Measurements from ENCODE around the gene ZNF585A. TPM values are rescaled to one million over a fixed set of nuclear protein-coding genes. Genes with fewer than 3 reads are reported as not detected.
"Not testable (repeated sequence)": the region's sequence is repeated elsewhere in the genome, so short reads cannot be mapped to it uniquely, and the experiment has no call there.

The ZNF585A gene
- polyA plus RNA-seq, 4 donors, result 11.7 to 34.9 (median 24.4) TPM

DNA sequence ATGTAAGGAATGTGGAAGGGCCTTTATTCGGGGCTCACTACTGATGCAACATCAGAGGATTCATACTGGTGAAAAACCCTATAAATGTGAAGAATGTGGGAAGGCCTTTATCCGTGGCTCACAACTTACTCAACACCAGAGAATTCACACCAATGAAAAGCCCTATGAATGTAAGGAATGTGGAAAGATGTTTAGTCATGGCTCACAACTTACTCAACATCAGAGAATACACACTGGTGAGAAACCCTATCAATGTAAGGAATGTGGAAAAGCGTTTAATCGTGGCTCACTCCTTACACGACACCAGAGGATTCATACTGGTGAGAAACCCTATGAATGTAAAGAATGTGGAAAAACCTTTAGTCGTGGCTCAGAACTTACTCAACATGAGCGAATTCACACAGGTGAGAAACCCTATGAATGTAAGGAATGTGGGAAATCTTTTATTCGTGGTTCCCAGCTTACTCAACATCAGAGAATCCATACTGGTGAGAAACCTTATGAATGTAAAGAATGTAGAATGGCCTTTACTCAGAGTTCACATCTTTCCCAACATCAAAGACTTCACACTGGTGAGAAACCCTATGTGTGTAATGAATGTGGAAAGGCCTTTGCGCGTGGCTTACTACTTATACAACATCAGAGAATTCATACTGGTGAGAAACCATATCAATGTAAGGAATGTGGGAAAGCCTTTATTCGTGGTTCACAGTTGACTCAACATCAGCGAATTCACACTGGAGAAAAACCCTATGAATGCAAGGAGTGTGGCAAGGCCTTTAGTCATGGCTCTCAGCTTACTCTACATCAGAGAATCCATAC lies 44.3 kb downstream of the ZNF585A start:
- Histone ChIP-seq H3K27me3 (ENCODE audit: control insufficient read depth in 3 of 3, insufficient read depth in 3 of 3, low read length in 3 of 3) (no peaks in the 10 kb centered on the region), H3K9me3 (ENCODE audit: control insufficient read depth in 2 of 2, insufficient read depth in 1 of 2, low read depth in 1 of 2, low read length in 1 of 2) (peaks cover 6 to 47% of the 10 kb centered on the region in 2 donors), H3K36me3 (ENCODE audit: control insufficient read depth in 3 of 3, insufficient read depth in 2 of 3, low read depth in 1 of 3, low read length in 3 of 3) (peaks cover 0 to 13% (median 5%) of the 10 kb centered on the region in 3 donors), H3K27ac (ENCODE audit: low read depth in 1 of 3, low read length in 2 of 3) (no peak overlapping the region), H3K4me1 (ENCODE audit: control insufficient read depth in 3 of 3, insufficient read depth in 2 of 3, low read depth in 1 of 3, low read length in 2 of 3) (no peaks in the 10 kb centered on the region), H3K4me3 (ENCODE audit: low read depth in 1 of 3, low read length in 3 of 3) (no peak overlapping the region)
- FAIRE-seq, result no peak
- no peak for DNase-seq
- 96 to 97% (median 96%) methylated on average over 12 of the region's 12 CpGs for WGBS, 3 donors

DNA sequence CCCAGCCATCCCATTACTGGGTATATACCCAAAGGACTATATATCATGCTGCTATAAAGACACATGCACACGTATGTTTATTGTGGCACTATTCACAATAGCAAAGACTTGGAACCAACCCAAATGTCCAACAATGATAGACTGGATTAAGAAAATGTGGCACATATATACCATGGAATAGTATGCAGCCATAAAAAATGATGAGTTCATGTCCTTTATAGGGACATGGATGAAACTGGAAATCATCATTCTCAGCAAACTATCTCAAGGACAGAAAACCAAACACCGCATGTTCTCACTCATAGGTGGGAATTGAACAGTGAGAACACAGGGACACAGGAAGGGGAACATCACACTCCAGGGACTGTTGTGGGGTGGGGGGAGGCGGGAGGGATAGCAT lies 50.4 kb downstream of the ZNF585A start:
- H3K4me3 ChIP-seq (ENCODE audit: low read depth in 1 of 3, low read length in 3 of 3); H3K27ac ChIP-seq (ENCODE audit: low read depth in 1 of 3, low read length in 2 of 3); H3K4me1 ChIP-seq (ENCODE audit: control insufficient read depth in 3 of 3, insufficient read depth in 2 of 3, low read depth in 1 of 3, low read length in 2 of 3); FAIRE-seq; H3K36me3 ChIP-seq (ENCODE audit: control insufficient read depth in 3 of 3, insufficient read depth in 2 of 3, low read depth in 1 of 3, low read length in 3 of 3); H3K27me3 ChIP-seq (ENCODE audit: control insufficient read depth in 3 of 3, insufficient read depth in 3 of 3, low read length in 3 of 3); DNase-seq: not testable (repeated sequence)
- peaks cover 1 to 14% of the 10 kb centered on the region in 2 donors for H3K9me3 ChIP-seq (ENCODE audit: control insufficient read depth in 2 of 2, insufficient read depth in 1 of 2, low read depth in 1 of 2, low read length in 1 of 2)
- WGBS, 3 donors, result 92 to 94% (median 93%) methylated on average over 1 to 2 of the region's 3 CpGs

DNA sequence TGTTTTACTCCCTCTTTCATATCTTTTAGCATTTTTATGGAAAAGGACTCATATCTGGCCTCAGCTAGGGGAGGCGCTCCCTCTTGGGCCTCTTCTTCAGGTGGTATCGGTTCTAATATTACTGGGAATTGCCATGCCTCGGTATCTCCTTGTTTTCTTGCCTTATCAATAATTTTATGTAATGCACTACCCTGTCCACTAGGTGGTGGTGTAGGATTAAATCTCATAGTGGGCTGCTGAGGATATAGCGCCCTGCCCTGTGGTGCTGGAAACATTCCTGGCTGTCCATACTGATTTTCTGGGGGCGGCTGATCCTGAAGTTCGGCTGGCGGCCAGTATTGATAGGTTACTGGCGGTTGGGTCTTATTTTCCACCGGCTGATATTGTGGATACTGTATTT lies 58.5 kb downstream of the ZNF585A start:
- Histone ChIP-seq H3K27ac (ENCODE audit: low read depth in 1 of 3, low read length in 2 of 3) (no peak overlapping the region), H3K36me3 (ENCODE audit: control insufficient read depth in 3 of 3, insufficient read depth in 2 of 3, low read depth in 1 of 3, low read length in 3 of 3) (peaks cover 4 to 11% (median 9%) of the 10 kb centered on the region in 3 donors), H3K9me3 (ENCODE audit: control insufficient read depth in 2 of 2, insufficient read depth in 1 of 2, low read depth in 1 of 2, low read length in 1 of 2) (peaks cover 9 to 50% of the 10 kb centered on the region in 2 donors), H3K4me1 (ENCODE audit: control insufficient read depth in 3 of 3, insufficient read depth in 2 of 3, low read depth in 1 of 3, low read length in 2 of 3) (no peaks in the 10 kb centered on the region), H3K4me3 (ENCODE audit: low read depth in 1 of 3, low read length in 3 of 3) (no peak overlapping the region), H3K27me3 (ENCODE audit: control insufficient read depth in 3 of 3, insufficient read depth in 3 of 3, low read length in 3 of 3) (no peaks in the 10 kb centered on the region)
- DNase-seq, result no peak
- WGBS, 3 donors, result 88 to 98% (median 97%) methylated on average over 9 of the region's 9 CpGs
- FAIRE-seq, result no peak

DNA sequence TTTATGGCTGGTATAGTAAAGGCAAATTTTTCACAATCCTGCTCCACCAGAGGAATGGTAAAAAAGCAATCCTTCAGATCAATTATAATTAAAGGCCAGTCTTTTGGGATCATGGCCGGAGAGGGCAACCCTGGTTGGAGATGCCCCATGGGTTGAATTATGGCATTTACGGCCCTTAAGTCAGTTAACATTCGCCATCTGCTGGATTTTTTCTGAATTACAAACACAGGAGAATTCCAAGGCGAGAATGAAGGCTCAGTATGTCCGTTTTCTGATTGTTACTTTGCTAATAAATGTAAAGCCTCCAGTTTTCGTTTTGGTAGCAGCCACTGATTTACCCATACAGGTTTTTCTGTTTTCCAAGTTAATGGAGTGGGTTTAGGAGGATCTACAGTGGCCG lies 60.7 kb downstream of the ZNF585A start:
- not testable (repeated sequence) for DNase-seq; H3K4me1 ChIP-seq (ENCODE audit: control insufficient read depth in 3 of 3, insufficient read depth in 2 of 3, low read depth in 1 of 3, low read length in 2 of 3); FAIRE-seq; H3K27me3 ChIP-seq (ENCODE audit: control insufficient read depth in 3 of 3, insufficient read depth in 3 of 3, low read length in 3 of 3); H3K4me3 ChIP-seq (ENCODE audit: low read depth in 1 of 3, low read length in 3 of 3); H3K27ac ChIP-seq (ENCODE audit: low read depth in 1 of 3, low read length in 2 of 3)
- WGBS, 3 donors, result 86 to 92% (median 90%) methylated on average over 7 of the region's 7 CpGs
- peaks cover 9 to 60% of the 10 kb centered on the region in 2 donors for H3K9me3 ChIP-seq (ENCODE audit: control insufficient read depth in 2 of 2, insufficient read depth in 1 of 2, low read depth in 1 of 2, low read length in 1 of 2)
- peaks cover 5 to 13% (median 9%) of the 10 kb centered on the region in 3 donors for H3K36me3 ChIP-seq (ENCODE audit: control insufficient read depth in 3 of 3, insufficient read depth in 2 of 3, low read depth in 1 of 3, low read length in 3 of 3)

DNA sequence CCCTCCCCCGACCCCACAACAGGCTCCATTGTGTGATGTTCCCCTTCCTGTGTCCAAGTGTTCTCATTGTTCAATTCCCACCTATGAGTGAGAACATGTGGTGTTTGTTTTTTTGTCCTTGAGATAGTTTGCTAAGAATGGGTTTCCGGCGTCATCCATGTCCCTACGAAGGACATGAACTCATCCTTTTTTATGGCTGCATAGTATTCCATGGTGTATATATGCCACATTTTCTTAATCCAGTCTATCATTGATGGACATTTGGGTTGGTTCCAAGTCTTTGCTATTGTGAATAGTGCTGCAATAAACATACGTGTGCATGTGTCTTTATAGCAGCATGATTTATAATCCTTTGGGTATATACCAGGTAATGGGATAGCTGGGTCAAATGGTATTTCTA lies 68.4 kb downstream of the ZNF585A start:
- 85 to 99% (median 97%) methylated on average over 4 to 5 of the region's 5 CpGs for WGBS, 3 donors

DNA sequence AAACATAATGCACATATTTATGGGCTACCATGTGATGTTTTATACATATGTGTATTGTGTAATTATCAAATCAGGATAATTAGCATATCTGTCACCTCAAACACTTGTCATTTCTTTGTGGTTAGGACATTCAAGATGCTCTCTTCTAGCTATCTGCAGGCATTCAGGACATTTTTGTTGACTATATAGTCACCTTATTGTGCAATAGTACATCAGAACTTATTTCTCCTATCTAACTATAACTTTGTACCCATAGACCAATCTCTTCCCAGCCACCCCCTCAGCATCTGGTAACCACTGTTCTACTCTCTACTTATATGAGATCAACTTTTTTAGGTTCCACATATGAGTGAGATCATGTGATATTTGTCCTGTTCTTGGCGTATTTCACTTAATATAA lies 73.9 kb downstream of the ZNF585A start:
- 55 to 97% (median 91%) methylated on average over 1 of the region's 1 CpG for WGBS, 3 donors
- H3K4me1 ChIP-seq (ENCODE audit: control insufficient read depth in 3 of 3, insufficient read depth in 2 of 3, low read depth in 1 of 3, low read length in 2 of 3), result no peaks in the 10 kb centered on the region

More for the DNA sequence above, 68.4 kb downstream of the ZNF585A start:
- H3K4me1 ChIP-seq (ENCODE audit: control insufficient read depth in 3 of 3, insufficient read depth in 2 of 3, low read depth in 1 of 3, low read length in 2 of 3); H3K27me3 ChIP-seq (ENCODE audit: control insufficient read depth in 3 of 3, insufficient read depth in 3 of 3, low read length in 3 of 3); FAIRE-seq; H3K27ac ChIP-seq (ENCODE audit: low read depth in 1 of 3, low read length in 2 of 3); H3K4me3 ChIP-seq (ENCODE audit: low read depth in 1 of 3, low read length in 3 of 3); DNase-seq: not testable (repeated sequence)
- peaks cover 9 to 17% (median 12%) of the 10 kb centered on the region in 3 donors for H3K36me3 ChIP-seq (ENCODE audit: control insufficient read depth in 3 of 3, insufficient read depth in 2 of 3, low read depth in 1 of 3, low read length in 3 of 3)
- peaks cover under 1 to 39% of the 10 kb centered on the region in 2 donors for H3K9me3 ChIP-seq (ENCODE audit: control insufficient read depth in 2 of 2, insufficient read depth in 1 of 2, low read depth in 1 of 2, low read length in 1 of 2)

DNA sequence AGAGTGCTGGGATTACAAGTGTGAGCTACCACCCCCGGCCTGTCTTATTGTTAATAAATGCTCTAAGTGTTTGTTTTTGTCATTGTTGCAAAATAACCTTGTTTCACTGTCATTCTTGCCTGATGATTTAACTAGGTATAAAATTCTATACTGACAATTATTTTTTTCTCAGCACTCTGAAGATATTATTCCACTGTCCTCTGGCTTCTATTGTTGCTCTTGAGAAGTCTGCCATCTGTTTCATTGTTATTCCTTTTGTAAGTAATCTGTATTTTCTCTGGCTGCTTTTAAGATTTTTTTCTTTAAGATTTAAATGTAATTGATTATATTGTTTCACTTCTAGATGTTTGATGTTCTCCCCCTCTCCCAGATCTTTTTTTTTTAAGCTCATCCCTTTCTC lies 76.6 kb downstream of the ZNF585A start:
- Histone ChIP-seq H3K27me3 (ENCODE audit: control insufficient read depth in 3 of 3, insufficient read depth in 3 of 3, low read length in 3 of 3) (no peaks in the 10 kb centered on the region), H3K9me3 (ENCODE audit: control insufficient read depth in 2 of 2, insufficient read depth in 1 of 2, low read depth in 1 of 2, low read length in 1 of 2) (peaks cover 1 to 34% of the 10 kb centered on the region in 2 donors), H3K4me1 (ENCODE audit: control insufficient read depth in 3 of 3, insufficient read depth in 2 of 3, low read depth in 1 of 3, low read length in 2 of 3) (no peaks in the 10 kb centered on the region), H3K27ac (ENCODE audit: low read depth in 1 of 3, low read length in 2 of 3) (no peak overlapping the region), H3K4me3 (ENCODE audit: low read depth in 1 of 3, low read length in 3 of 3) (no peak overlapping the region), H3K36me3 (ENCODE audit: control insufficient read depth in 3 of 3, insufficient read depth in 2 of 3, low read depth in 1 of 3, low read length in 3 of 3) (peaks cover 19 to 24% (median 20%) of the 10 kb centered on the region in 3 donors)
- 85 to 100% (median 96%) methylated on average over 1 of the region's 1 CpG for WGBS, 3 donors
- FAIRE-seq, result no peak
- no peak for DNase-seq

More for the DNA sequence above, 73.9 kb downstream of the ZNF585A start:
- H3K27me3 ChIP-seq (ENCODE audit: control insufficient read depth in 3 of 3, insufficient read depth in 3 of 3, low read length in 3 of 3), result no peaks in the 10 kb centered on the region
- H3K4me3 ChIP-seq (ENCODE audit: low read depth in 1 of 3, low read length in 3 of 3), result no peak overlapping the region
- FAIRE-seq (no peak), DNase-seq (no peak)
- H3K9me3 ChIP-seq (ENCODE audit: control insufficient read depth in 2 of 2, insufficient read depth in 1 of 2, low read depth in 1 of 2, low read length in 1 of 2), result peaks cover 1 to 35% of the 10 kb centered on the region in 2 donors
- peaks cover 12 to 22% (median 13%) of the 10 kb centered on the region in 3 donors for H3K36me3 ChIP-seq (ENCODE audit: control insufficient read depth in 3 of 3, insufficient read depth in 2 of 3, low read depth in 1 of 3, low read length in 3 of 3)
- H3K27ac ChIP-seq (ENCODE audit: low read depth in 1 of 3, low read length in 2 of 3), result no peak overlapping the region

Measured in small intestine (tissue), 7 donors.